Measurements from ENCODE around the gene ACTRT2. TPM values are rescaled to one million over a fixed set of nuclear protein-coding genes. Genes with fewer than 3 reads are reported as not detected.

ACTRT2 gene
- total and polyA plus RNA-seq, 8 donors: not detected

DNA sequence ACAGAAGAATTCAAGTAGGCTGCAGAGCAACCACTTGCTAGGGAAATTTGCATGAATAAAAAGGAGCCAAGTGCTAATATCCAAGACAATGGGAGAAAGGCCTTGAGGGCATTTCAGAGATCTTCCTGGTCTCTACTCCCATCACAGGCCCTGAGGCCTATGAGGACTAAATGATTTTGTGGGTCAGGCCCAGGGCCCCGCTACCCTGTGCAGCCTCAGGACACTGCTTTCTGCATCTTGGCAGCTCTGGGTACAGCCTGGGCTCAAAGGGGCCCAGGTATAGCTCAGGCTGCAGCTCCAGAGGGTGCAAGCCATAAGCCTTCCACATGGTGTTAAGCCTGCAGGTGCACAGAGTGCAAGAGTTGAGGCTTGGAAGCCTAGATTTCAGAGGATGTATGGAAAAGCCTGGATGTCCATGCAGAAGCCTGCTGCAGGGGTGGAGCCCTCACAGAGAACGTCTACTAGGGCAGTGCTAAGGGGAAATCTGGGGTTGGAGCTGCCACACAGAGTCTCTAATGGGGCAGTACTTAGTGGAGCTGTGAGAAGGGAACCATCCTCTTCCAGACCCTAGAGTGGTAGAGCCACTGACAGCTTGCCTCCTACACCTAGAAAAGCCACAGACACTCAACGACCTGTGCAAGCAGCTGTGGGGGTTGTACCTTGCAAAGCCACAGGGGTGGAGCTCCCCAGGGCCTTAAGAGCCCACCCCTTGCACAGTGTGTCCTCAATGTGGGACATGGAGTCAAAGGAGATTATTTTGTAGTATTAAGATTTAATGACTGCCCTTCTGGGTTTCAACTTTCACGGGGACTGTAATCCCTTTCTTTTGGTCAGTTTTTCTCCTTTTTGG is 13.7 kb upstream of the ACTRT2 start:
- H3K27ac ChIP-seq: no peak overlapping the region
- DNase-seq: no peak
- intact Hi-C loops (cut with DNase I; ENCODE audit: low total_unique reads): no loop called here

GRCh38 chr1:3009021-3009420 is 12.2 kb upstream of the ACTRT2 start:
- H3K27ac ChIP-seq: no peak overlapping the region
- intact Hi-C loops (cut with DNase I; ENCODE audit: low total_unique reads): no loop called here
- WGBS, 5 donors: 87 to 99% (median 94%) methylated on average over 6 of the region's 6 CpGs
- no peak overlapping the region for H3K4me3 ChIP-seq
- DNase-seq: no peak
- H3K27me3 ChIP-seq: peaks cover 0 to 57% (median 5%) of the 10 kb centered on the region in 3 donors
- H3K4me1 ChIP-seq: peaks cover 0 to 17% (median 13%) of the 10 kb centered on the region in 4 donors
- H3K9me3 ChIP-seq: peaks cover 0 to 22% (median 20%) of the 10 kb centered on the region in 4 donors
- no peaks in the 10 kb centered on the region for H3K36me3 ChIP-seq
- TF ChIP-seq POLR2AphosphoS5 (IDR thresholded peaks at IDR 0.05): no peak

More for the DNA sequence above, 13.7 kb upstream of the ACTRT2 start:
- Histone ChIP-seq H3K4me3 (no peak overlapping the region), H3K9me3 (peaks cover 0 to 22% (median 20%) of the 10 kb centered on the region in 4 donors), H3K36me3 (no peaks in the 10 kb centered on the region), H3K27me3 (peaks cover 0 to 57% (median 2%) of the 10 kb centered on the region in 3 donors), H3K4me1 (peaks cover 0 to 11% (median 8%) of the 10 kb centered on the region in 4 donors)
- WGBS, 5 donors: 76 to 86% (median 85%) methylated on average over 4 of the region's 4 CpGs
- no peak for TF ChIP-seq POLR2AphosphoS5 (IDR thresholded peaks at IDR 0.05)

GRCh38 chr1:3009556-3009955 is 11.7 kb upstream of the ACTRT2 start:
- Histone ChIP-seq H3K4me3 (no peak overlapping the region), H3K36me3 (no peaks in the 10 kb centered on the region), H3K4me1 (peaks cover 0 to 17% (median 13%) of the 10 kb centered on the region in 4 donors), H3K9me3 (peaks cover 0 to 22% (median 20%) of the 10 kb centered on the region in 4 donors), H3K27me3 (peaks cover 0 to 55% (median 5%) of the 10 kb centered on the region in 3 donors), H3K27ac (no peak overlapping the region)
- no peak for DNase-seq
- WGBS, 5 donors: 87 to 100% (median 97%) methylated on average over 2 of the region's 2 CpGs
- intact Hi-C loops (cut with DNase I; ENCODE audit: low total_unique reads): no loop called here
- TF ChIP-seq POLR2AphosphoS5 (IDR thresholded peaks at IDR 0.05) (no peak), EP300 (IDR thresholded peaks at IDR 0.05) (no peak), POLR2A (IDR thresholded peaks at IDR 0.05) (no peak)
- TF ChIP-seq, protein P1, sequence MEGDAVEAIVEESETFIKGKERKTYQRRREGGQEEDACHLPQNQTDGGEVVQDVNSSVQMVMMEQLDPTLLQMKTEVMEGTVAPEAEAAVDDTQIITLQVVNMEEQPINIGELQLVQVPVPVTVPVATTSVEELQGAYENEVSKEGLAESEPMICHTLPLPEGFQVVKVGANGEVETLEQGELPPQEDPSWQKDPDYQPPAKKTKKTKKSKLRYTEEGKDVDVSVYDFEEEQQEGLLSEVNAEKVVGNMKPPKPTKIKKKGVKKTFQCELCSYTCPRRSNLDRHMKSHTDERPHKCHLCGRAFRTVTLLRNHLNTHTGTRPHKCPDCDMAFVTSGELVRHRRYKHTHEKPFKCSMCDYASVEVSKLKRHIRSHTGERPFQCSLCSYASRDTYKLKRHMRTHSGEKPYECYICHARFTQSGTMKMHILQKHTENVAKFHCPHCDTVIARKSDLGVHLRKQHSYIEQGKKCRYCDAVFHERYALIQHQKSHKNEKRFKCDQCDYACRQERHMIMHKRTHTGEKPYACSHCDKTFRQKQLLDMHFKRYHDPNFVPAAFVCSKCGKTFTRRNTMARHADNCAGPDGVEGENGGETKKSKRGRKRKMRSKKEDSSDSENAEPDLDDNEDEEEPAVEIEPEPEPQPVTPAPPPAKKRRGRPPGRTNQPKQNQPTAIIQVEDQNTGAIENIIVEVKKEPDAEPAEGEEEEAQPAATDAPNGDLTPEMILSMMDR (IDR thresholded peaks at IDR 0.05): no peak

- intact Hi-C loops (cut with DNase I; ENCODE audit: low total_unique reads): loop anchor here (5.0 kb wide), 1 partner anchor 416 kb away; no protein-coding TSS in a partner anchor
- Histone ChIP-seq H3K4me1 (peaks cover 0 to 17% (median 13%) of the 10 kb centered on the region in 4 donors), H3K36me3 (no peaks in the 10 kb centered on the region), H3K4me3 (no peak overlapping the region), H3K27ac (no peak overlapping the region), H3K27me3 (peaks cover 4 to 58% (median 10%) of the 10 kb centered on the region in 3 donors), H3K9me3 (peaks cover 0 to 22% (median 20%) of the 10 kb centered on the region in 4 donors)
- no peak for DNase-seq
- WGBS, 5 donors: 90 to 93% (median 91%) methylated on average over 9 to 10 of the region's 10 CpGs
- TF ChIP-seq POLR2AphosphoS5 (IDR thresholded peaks at IDR 0.05) (no peak), EP300 (IDR thresholded peaks at IDR 0.05) (no peak), POLR2A (IDR thresholded peaks at IDR 0.05) (no peak)
- TF ChIP-seq, protein P1 (IDR thresholded peaks at IDR 0.05): no peak
These were observed 10.1 kb upstream of the ACTRT2 start for GRCh38 chr1:3011127-3011526.

GRCh38 chr1:3011631-3012455 is 9.4 kb upstream of the ACTRT2 start:
- no peak overlapping the region for H3K27ac ChIP-seq
- peaks cover 4 to 62% (median 11%) of the 10 kb centered on the region in 3 donors for H3K27me3 ChIP-seq
- TF ChIP-seq POLR2AphosphoS5 (IDR thresholded peaks at IDR 0.05) (no peak), EP300 (IDR thresholded peaks at IDR 0.05) (no peak), POLR2A (IDR thresholded peaks at IDR 0.05) (no peak)
- TF ChIP-seq, protein P1 (IDR thresholded peaks at IDR 0.05): no peak
- peaks cover 0 to 22% (median 20%) of the 10 kb centered on the region in 4 donors for H3K9me3 ChIP-seq
- peak overlapping the region in 2 of 4 donors; percentile 6 to 13 for H3K4me3 ChIP-seq
- WGBS, 5 donors: 54 to 64% (median 56%) methylated on average over 42 to 46 of the region's 46 CpGs
- no peaks in the 10 kb centered on the region for H3K36me3 ChIP-seq
- peak in 1 of 2 donors; percentile 73 for DNase-seq
- intact Hi-C loops (cut with DNase I; ENCODE audit: low total_unique reads): loop anchor here (5.0 kb wide), 1 partner anchor 415 kb away; no protein-coding TSS in a partner anchor
- H3K4me1 ChIP-seq: peaks cover 0 to 17% (median 13%) of the 10 kb centered on the region in 4 donors
